Fibroblast of mammary gland (primary cell): ENCODE data around the gene ILDR2.

ENCODE experiments used
- DNase-seq: peaks from one replicate; pipeline ENCODE4 v3.0.0-alpha.2; 2010; ENCODE audit warnings: low read depth
- H3K4me3 ChIP-seq: 2 replicates; pipeline ENCODE4 v1.5.1; 2011; ENCODE audit warnings: low read depth, mild to moderate bottlenecking, low read length, moderate library complexity; ENCODE audit not compliant: control insufficient read depth
- CTCF ChIP-seq: conservative IDR thresholded peaks from 2 replicates; pipeline ENCODE4 v1.5.1; 2011; ENCODE audit warnings: low read depth, low read length, inconsistent platforms; ENCODE audit not compliant: control insufficient read depth, insufficient read depth

Gene ILDR2

DNA sequence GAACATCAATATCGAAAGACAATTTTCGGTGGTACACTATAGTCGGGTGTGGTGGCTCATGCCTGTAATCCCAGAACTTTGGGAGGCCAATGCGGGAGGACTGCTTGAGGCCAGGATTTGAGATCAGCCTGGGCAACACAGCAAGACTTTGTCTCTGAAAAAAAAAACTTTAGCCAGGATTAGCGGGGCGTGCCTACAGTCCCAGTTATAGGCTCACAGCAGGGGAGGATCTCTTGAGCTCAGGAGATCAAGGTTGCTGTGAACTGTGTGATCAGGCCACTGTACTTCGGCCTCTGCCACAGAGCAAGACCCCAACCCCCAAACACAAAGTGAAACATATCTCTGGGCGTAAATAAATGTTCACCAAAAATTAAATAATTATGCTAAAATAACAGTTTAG is 100.9 kb downstream of the ILDR2 start:
- no peak for TF ChIP-seq CTCF
- no peak overlapping the region for H3K4me3 ChIP-seq
- no peak for DNase-seq

DNA sequence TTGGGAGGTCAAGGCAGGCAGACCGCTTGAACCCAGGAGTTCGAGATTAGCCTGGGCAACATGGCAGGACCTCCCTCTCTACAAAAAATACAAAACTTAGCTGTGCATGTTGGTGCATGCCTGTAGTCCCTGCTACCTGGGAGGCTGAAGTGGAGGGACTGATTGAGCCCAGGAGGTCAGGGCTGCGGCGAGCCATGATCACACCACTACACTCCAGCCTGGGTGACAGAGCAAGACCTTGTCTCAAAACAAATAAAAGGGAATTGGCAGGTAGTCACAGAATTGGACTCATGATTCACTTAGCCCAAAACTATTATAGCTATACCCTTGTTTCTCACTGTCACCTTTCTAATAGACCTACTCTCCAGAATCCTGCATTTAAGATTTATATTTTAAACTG is 104.8 kb downstream of the ILDR2 start:
- no peak for TF ChIP-seq CTCF
- no peak overlapping the region for H3K4me3 ChIP-seq
- no peak for DNase-seq

GRCh38 chr1:166869318-166870099 is 105.8 kb downstream of the ILDR2 start:
- no peak overlapping the region for H3K4me3 ChIP-seq

GRCh38 chr1:166868639-166869038 is 106.7 kb downstream of the ILDR2 start:
- no peak for DNase-seq
- H3K4me3 ChIP-seq: no peak overlapping the region
- no peak for TF ChIP-seq CTCF

More at GRCh38 chr1:166869318-166870099, 105.8 kb downstream of the ILDR2 start:
- no peak for TF ChIP-seq CTCF
- DNase-seq: no peak

DNA sequence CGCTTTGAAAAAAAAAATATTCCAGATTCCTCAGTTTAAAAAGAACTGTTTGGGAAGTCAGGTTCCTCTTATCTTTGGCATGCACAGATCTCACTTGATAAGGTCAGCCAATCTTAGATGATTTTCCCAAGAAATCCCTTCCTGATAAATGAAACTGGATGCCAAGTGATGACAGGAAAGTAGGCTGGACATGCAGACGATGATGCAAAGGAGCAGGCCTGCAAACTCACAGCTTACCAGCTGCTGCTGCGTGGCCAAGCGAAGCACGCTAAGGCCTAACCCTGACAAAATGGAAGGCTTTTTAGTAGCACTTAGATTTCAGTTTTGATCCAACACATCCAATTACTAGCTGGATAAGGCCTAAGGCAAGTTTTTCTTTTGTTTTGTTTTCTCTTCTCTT is 109.4 kb downstream of the ILDR2 start:
- H3K4me3 ChIP-seq: no peak overlapping the region
- TF ChIP-seq CTCF: no peak
- peak; percentile 76 for DNase-seq

- no peak for TF ChIP-seq CTCF
- DNase-seq: no peak
- no peak overlapping the region for H3K4me3 ChIP-seq
Measured at GRCh38 chr1:166859597-166859996, 115.7 kb downstream of the ILDR2 start.

GRCh38 chr1:166858726-166859419 is 116.5 kb downstream of the ILDR2 start:
- H3K4me3 ChIP-seq: no peak overlapping the region
- DNase-seq: no peak
- TF ChIP-seq CTCF: no peak
